A549 (cell line): Measurements from ENCODE around the gene FILIP1L. TPM values are rescaled to one million over a fixed set of nuclear protein-coding genes. Genes with fewer than 3 reads are reported as not detected.

Source experiments
- ATAC-seq, 2 experiments: fragments of 200-7000 bp in 1 of 2; fragments of >200 bp in 1 of 2; cut with Nextera tagmentation in 1 of 2; cut with Tn5 transposase in 1 of 2; 3 replicates each; pipeline versions ENCODE4 v1.8.0 to v1.9.1; 2018 to 2020; ENCODE audit warnings: mild to moderate bottlenecking in 1 of 2, moderate library complexity in 1 of 2
- CTCF ChIA-PET: fragments of 300-600 bp; sonication (Branson Sonifier 250); formaldehyde crosslinking; extraction: SDS; loops from one replicate; lab custom pipeline; 2021; ENCODE audit warnings: antibody characterized with exemption, inconsistent platforms; lab: Yijun Ruan, JAX
- POLR2A ChIA-PET: fragments of 350-600 bp; formaldehyde crosslinking; extraction: SDS; loops from one replicate; lab custom pipeline; 2021; ENCODE audit warnings: antibody characterized with exemption, inconsistent platforms; lab: Yijun Ruan, JAX
- DNase-seq, 2 experiments: peaks; one replicate each; pipeline versions ENCODE4 v3.0.0 to v3.0.0-alpha.2; 2011 to 2016; ENCODE audit warnings: low read depth in 1 of 2, low spot score in 1 of 2
- FAIRE-seq: peaks from 2 replicates; lab custom pipeline; 2011; peaks lifted over from hg19 to GRCh38; lab: Jason Lieb, UNC
- H3K27ac ChIP-seq, 2 experiments: fragments of >200 bp; sonication (Bioruptor Twin); formaldehyde crosslinking; 3 replicates each; pipeline ENCODE4 v1.5.1; 2016 to 2017
- H3K4me1 ChIP-seq: fragments of >200 bp; sonication (Bioruptor Twin); formaldehyde crosslinking; 3 replicates; pipeline ENCODE4 v1.6.1; 2016
- H3K4me2 ChIP-seq: fragments of >200 bp; sonication (Bioruptor Twin); formaldehyde crosslinking; 3 replicates; pipeline ENCODE4 v1.6.1; 2016
- H3K4me3 ChIP-seq: fragments of >200 bp; sonication (Bioruptor Twin); formaldehyde crosslinking; 3 replicates; pipeline ENCODE4 v1.5.1; 2016
- H3K9me3 ChIP-seq: fragments of >200 bp; sonication (Bioruptor Twin); formaldehyde crosslinking; 3 replicates; pipeline ENCODE4 v1.6.1; 2016
- CHD2 ChIP-seq: fragments of 150-350 bp; IDR thresholded peaks from 2 replicates; pipeline ENCODE4 v1.6.1; 2014; ENCODE audit warnings: low read length; ENCODE audit not compliant: partially characterized antibody
- EP300 ChIP-seq, 2 experiments: fragments of >200 bp; sonication (Bioruptor Twin); formaldehyde crosslinking; IDR thresholded peaks; 2 replicates in 1 of 2; 3 replicates in 1 of 2; pipeline ENCODE4 v1.6.1; 2016 to 2017
- FOSL2 ChIP-seq, 2 experiments: fragments of 450-650 bp in 1 of 2; fragments of >200 bp in 1 of 2; sonication (Bioruptor Twin) in 1 of 2; formaldehyde crosslinking; IDR thresholded peaks; 2 replicates each; pipeline versions ENCODE4 v1.5.0 to v1.6.1; 2016 to 2020; ENCODE audit warnings: mild to moderate bottlenecking in 1 of 2, moderate library complexity in 1 of 2
- FOXS1 ChIP-seq: fragments of 250-450 bp; sonication (Bioruptor Pico); IDR thresholded peaks from 2 replicates; pipeline ENCODE4 v1.5.0; 2020; ENCODE audit warnings: mild to moderate bottlenecking, moderate library complexity
- GATA3 ChIP-seq: IDR thresholded peaks from 2 replicates; pipeline ENCODE4 v1.6.1; 2012; ENCODE audit warnings: borderline replicate concordance
- HEYL ChIP-seq: fragments of 250-450 bp; sonication (Bioruptor Pico); IDR thresholded peaks from 2 replicates; pipeline ENCODE4 v1.8.0; 2021; ENCODE audit warnings: mild to moderate bottlenecking, moderate library complexity
- HOXB13 ChIP-seq: fragments of 250-450 bp; sonication (Bioruptor Pico); IDR thresholded peaks from 2 replicates; pipeline ENCODE4 v1.5.0; 2020; ENCODE audit warnings: low read depth, mild to moderate bottlenecking, moderate library complexity
- MYC ChIP-seq: IDR thresholded peaks from 2 replicates; pipeline ENCODE4 v1.6.1; 2012; ENCODE audit warnings: mild to moderate bottlenecking, inconsistent platforms, low read length, improper control_type of control experiment, borderline replicate concordance
- PHF8 ChIP-seq: fragments of 200-600 bp; sonication (generic); IDR thresholded peaks from 2 replicates; pipeline ENCODE4 v1.6.1; 2016; ENCODE audit warnings: low read depth, mild to moderate bottlenecking, antibody characterized with exemption, moderate library complexity, borderline replicate concordance
- POLR2AphosphoS2 ChIP-seq: conservative IDR thresholded peaks from 2 replicates; pipeline ENCODE4 v1.6.1; 2012; ENCODE audit warnings: low read length, improper control_type of control experiment, inconsistent platforms
- RAD21 ChIP-seq, 2 experiments: fragments of >200 bp in 1 of 2; sonication (Bioruptor Twin) in 1 of 2; formaldehyde crosslinking in 1 of 2; IDR thresholded peaks in 1 of 2; conservative IDR thresholded peaks in 1 of 2; 2 replicates in 1 of 2; 3 replicates in 1 of 2; pipeline ENCODE4 v1.6.1; 2012 to 2018; ENCODE audit warnings: inconsistent platforms in 1 of 2
- RARB ChIP-seq: fragments of 250-450 bp; sonication (Bioruptor Pico); IDR thresholded peaks from 2 replicates; pipeline ENCODE4 v1.8.0; 2021; ENCODE audit warnings: mild to moderate bottlenecking, moderate library complexity
- RNF2 ChIP-seq: fragments of 200-600 bp; sonication (generic); IDR thresholded peaks from 2 replicates; pipeline ENCODE4 v1.6.1; 2016; ENCODE audit warnings: low read depth, mild to moderate bottlenecking, antibody characterized with exemption, moderate library complexity, borderline replicate concordance
- SMC3 ChIP-seq: fragments of >200 bp; sonication (Bioruptor Twin); formaldehyde crosslinking; IDR thresholded peaks from 3 replicates; pipeline ENCODE4 v1.6.1; 2018; ENCODE audit warnings: inconsistent platforms
- WGBS: methylation state at CpG from one replicate; pipeline ENCODE4 v1.1.6; 2017; ENCODE audit errors: missing lambda C conversion rate; 5-methylcytosine and 5-hydroxymethylcytosine counted together
- polyA plus RNA-seq, 4 experiments: library from polyadenylated mRNA; depleted of rRNA in 3 of 4; stranded (reverse); fragments of >200 nt; fragmentation: RNase III in 1 of 4; extraction: RNeasy Plus Mini Kit Qiagen cat#74134 plus additional on column Dnase treatment in 1 of 4; gene quantifications; 2 replicates in 3 of 4; 3 replicates in 1 of 4; pipeline ENCODE4 v1.2.3, GENCODE V29; 2011 to 2017
- TF ChIP-seq, protein P1 (sequence below): fragments of >200 bp; sonication (Bioruptor Twin); formaldehyde crosslinking; IDR thresholded peaks from 3 replicates; pipeline ENCODE4 v1.5.1; 2016
- TF ChIP-seq, protein P2 (sequence below): IDR thresholded peaks from 2 replicates; pipeline ENCODE4 v1.6.1; 2012
- TF ChIP-seq, protein P3 (sequence below): fragments of 250-450 bp; sonication (Bioruptor Pico); IDR thresholded peaks from 2 replicates; pipeline ENCODE4 v1.5.0; 2021; ENCODE audit warnings: mild to moderate bottlenecking, moderate library complexity, borderline replicate concordance

The FILIP1L gene
- polyA plus RNA-seq, 2 of the 4 experiments (the other 2 are of a cell fraction), result 0.19 to 0.45 TPM

DNA sequence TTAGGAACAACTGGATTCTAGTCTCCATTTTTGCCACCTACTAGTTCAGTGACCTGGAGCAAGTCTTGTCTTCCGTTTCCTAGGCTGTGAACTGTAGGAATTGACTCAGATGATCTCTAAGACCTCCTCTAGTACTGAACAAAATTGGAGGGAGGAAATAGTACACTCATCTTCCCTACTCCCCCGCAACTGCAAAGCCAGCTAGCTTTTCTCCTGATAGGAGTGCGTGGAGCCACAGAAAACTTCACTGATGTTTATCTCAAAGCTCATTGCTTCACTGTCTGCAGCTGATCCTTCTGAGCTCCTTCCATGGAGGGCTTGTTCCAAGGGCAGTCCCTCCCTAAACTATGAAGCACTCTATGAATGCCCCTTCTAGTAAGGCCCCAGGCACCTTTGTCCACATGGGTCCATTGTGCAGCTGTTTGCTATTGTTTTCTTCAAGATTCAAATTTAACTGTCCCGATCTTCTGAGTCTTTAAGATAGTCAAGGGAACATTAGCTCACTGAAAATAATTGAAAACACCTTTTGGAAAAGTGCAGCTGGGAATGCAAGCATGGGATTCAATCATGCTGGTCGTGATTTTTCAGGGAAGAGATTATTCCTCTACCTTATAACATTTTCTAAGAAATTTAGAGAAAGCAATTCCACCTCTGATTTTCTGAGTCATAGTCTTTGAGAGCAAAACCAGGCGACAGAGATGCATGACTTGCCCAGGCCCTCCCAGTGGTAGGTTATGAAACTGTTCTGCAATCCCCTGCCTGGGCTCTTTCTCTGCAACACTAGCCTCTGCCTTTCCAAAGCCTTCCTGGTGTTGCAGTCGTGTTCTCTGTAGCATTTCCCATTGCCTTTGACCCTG, 24.3 kb downstream of the FILIP1L start:
- ATAC-seq (peak; percentile 93 to 99), DNase-seq (peak; percentile 40 to 49), FAIRE-seq (no peak)
- WGBS, result 67% methylated on average over 7 of the region's 7 CpGs
- CTCF ChIA-PET, result interaction anchor here (0.6 to 1.8 kb wide), 10 partner anchors 10 to 1015 kb away, joined by 3 to 19 read pairs (median 4); partner anchors contain the start of gene TBC1D23
- H3K4me1 ChIP-seq, result peaks cover 43% of the 10 kb centered on the region
- POLR2A ChIA-PET, result no interaction called here
- H3K4me3 ChIP-seq, result no peak overlapping the region
- no peaks in the 10 kb centered on the region for H3K9me3 ChIP-seq
- H3K4me2 ChIP-seq, result peak overlapping the region; percentile 3; the same call in 2 of the 3 replicates
- H3K27ac ChIP-seq, result peak overlapping the region in 1 of 2 experiments; percentile 16; a peak in 1 of 6 replicates
- TF ChIP-seq CHD2 (no peak), FOSL2 (IDR thresholded peaks at IDR 0.05) (no peak), FOSL2 (CRISPR knock-in tag; IDR thresholded peaks at IDR 0.05) (peak; percentile 59), SMC3 (peak; percentile 61), MYC (no peak), RAD21 (conservative IDR thresholded peaks at IDR 0.05 in 1 of 2, IDR thresholded peaks at IDR 0.05 in 1 of 2) (peak; percentile 37 to 46; a peak in 4 of 5 replicates)
- TF ChIP-seq, protein P1, sequence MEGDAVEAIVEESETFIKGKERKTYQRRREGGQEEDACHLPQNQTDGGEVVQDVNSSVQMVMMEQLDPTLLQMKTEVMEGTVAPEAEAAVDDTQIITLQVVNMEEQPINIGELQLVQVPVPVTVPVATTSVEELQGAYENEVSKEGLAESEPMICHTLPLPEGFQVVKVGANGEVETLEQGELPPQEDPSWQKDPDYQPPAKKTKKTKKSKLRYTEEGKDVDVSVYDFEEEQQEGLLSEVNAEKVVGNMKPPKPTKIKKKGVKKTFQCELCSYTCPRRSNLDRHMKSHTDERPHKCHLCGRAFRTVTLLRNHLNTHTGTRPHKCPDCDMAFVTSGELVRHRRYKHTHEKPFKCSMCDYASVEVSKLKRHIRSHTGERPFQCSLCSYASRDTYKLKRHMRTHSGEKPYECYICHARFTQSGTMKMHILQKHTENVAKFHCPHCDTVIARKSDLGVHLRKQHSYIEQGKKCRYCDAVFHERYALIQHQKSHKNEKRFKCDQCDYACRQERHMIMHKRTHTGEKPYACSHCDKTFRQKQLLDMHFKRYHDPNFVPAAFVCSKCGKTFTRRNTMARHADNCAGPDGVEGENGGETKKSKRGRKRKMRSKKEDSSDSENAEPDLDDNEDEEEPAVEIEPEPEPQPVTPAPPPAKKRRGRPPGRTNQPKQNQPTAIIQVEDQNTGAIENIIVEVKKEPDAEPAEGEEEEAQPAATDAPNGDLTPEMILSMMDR, result peak; percentile 45

DNA sequence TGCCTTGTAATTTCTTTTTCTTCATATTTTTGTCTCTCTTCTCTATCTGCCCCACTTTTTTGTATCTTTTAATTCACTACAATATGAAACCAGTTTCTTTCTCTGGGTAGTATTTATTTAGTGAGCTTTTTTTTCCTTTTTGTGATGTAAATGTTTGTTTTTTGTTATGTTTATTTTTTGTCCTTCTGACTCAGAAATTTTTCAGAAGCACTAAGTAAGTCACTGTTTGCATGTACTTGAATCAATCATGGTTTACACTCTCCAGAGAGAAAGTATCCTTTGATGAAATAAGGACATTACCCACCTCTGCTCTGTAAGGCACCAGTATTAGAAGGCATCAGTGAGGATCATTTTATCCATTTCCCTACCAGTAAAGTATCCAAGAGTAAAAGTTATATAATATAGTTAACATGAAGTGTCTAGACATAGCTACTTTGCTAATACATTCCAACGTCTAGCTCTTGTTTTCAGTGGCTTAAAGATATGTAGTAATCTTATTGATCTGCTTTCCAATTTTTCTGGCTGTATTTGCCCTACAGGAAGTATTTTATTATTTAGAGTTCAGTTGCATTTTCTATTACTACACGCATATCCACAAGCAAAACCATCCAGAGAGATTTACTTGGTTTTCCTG, 25.4 kb downstream of the FILIP1L start:
- peak in 1 of 2 experiments; percentile 17 for DNase-seq
- Histone ChIP-seq H3K4me2 (peak overlapping the region; percentile 37; the same call in 2 of the 3 replicates), H3K4me3 (no peak overlapping the region), H3K9me3 (no peaks in the 10 kb centered on the region), H3K4me1 (peaks cover 43% of the 10 kb centered on the region), H3K27ac (no peak overlapping the region)
- FAIRE-seq, result no peak
- 52% methylated on average over 2 of the region's 2 CpGs for WGBS
- ChIA-PET POLR2A (interaction anchor here (0.6 kb wide), 1 partner anchor 254 kb away, joined by 3 read pairs; no protein-coding TSS in a partner anchor), CTCF (interaction anchor here (1.1 to 1.7 kb wide), 4 partner anchors 165 to 257 kb away, joined by 3 to 10 read pairs (median 4); partner anchors contain the start of gene TBC1D23)
- TF ChIP-seq POLR2AphosphoS2, result no peak
- no peak for TF ChIP-seq RNF2
- TF ChIP-seq MYC, result no peak
- TF ChIP-seq PHF8, result no peak
- peak; percentile 48; the same call in 1 of the 2 replicates for TF ChIP-seq GATA3
- no peak for TF ChIP-seq FOSL2 (IDR thresholded peaks at IDR 0.05)
- peak; percentile 53 for TF ChIP-seq FOSL2 (CRISPR knock-in tag; IDR thresholded peaks at IDR 0.05)
- TF ChIP-seq, all 56 proteins: peak for 2
- ATAC-seq, result peak in 1 of 2 experiments; percentile 60; a peak in 3 of 6 replicates

DNA sequence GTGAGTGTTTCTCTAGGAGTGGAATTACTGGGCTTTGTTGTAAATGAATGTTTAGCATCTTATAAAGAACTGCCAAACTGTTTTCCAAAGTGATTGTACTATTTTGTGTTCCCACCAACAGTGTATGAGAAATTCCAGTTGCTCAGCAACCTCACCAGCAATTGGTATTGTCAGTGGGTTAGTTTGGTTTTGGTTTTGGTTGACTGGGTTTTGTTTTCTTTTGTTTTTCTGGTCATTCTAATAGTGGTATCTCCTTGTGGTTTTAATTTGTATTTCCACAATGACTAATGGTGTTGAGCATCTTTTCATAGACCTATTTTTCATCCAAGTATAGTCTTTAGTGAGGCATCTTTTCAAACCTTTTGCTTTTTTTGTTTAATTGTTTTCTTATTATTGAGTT, 27.1 kb downstream of the FILIP1L start:
- Histone ChIP-seq H3K4me2 (no peak overlapping the region), H3K4me1 (peaks cover 39% of the 10 kb centered on the region), H3K9me3 (no peaks in the 10 kb centered on the region), H3K4me3 (no peak overlapping the region), H3K27ac (no peak overlapping the region)
- ChIA-PET CTCF (interaction anchor here (1.7 kb wide), 1 partner anchor 243 kb away, joined by 10 read pairs; no protein-coding TSS in a partner anchor), POLR2A (no interaction called here)
- TF ChIP-seq, protein P2, sequence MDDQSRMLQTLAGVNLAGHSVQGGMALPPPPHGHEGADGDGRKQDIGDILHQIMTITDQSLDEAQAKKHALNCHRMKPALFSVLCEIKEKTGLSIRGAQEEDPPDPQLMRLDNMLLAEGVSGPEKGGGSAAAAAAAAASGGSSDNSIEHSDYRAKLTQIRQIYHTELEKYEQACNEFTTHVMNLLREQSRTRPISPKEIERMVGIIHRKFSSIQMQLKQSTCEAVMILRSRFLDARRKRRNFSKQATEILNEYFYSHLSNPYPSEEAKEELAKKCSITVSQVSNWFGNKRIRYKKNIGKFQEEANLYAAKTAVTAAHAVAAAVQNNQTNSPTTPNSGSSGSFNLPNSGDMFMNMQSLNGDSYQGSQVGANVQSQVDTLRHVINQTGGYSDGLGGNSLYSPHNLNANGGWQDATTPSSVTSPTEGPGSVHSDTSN, result no peak
- TF ChIP-seq RNF2 (no peak), HOXB13 (CRISPR knock-in tag) (no peak), HEYL (CRISPR knock-in tag) (no peak), POLR2AphosphoS2 (no peak), RARB (no peak), GATA3 (no peak), FOXS1 (no peak), PHF8 (no peak), EP300 (IDR thresholded peaks at IDR 0.05) (no peak)
- TF ChIP-seq, protein P3, sequence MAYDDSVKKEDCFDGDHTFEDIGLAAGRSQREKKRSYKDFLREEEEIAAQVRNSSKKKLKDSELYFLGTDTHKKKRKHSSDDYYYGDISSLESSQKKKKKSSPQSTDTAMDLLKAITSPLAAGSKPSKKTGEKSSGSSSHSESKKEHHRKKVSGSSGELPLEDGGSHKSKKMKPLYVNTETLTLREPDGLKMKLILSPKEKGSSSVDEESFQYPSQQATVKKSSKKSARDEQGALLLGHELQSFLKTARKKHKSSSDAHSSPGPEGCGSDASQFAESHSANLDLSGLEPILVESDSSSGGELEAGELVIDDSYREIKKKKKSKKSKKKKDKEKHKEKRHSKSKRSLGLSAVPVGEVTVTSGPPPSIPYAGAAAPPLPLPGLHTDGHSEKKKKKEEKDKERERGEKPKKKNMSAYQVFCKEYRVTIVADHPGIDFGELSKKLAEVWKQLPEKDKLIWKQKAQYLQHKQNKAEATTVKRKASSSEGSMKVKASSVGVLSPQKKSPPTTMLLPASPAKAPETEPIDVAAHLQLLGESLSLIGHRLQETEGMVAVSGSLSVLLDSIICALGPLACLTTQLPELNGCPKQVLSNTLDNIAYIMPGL (CRISPR knock-in tag), result no peak
- no peak for FAIRE-seq
- no peak for DNase-seq
- no peak for ATAC-seq
